Mesenchymal stem cell (in vitro differentiated cells and primary cell): ENCODE results near the gene ATP11C.

Experiments
- DNase-seq: peaks from one replicate; pipeline ENCODE4 v3.0.0-alpha.2; 2013
- H2AFZ ChIP-seq: one replicate; pipeline ENCODE4 v1.6.1; 2013; ENCODE audit warnings: low read depth, mild to moderate bottlenecking, control low read depth, inconsistent platforms, low read length, moderate library complexity
- H2AK5ac ChIP-seq: 2 replicates; pipeline ENCODE4 v1.6.1; 2013; ENCODE audit warnings: low read length, moderate library complexity, mild to moderate bottlenecking, inconsistent platforms; ENCODE audit not compliant: severe bottlenecking
- H2BK120ac ChIP-seq: one replicate; pipeline ENCODE4 v1.6.1; 2013; ENCODE audit warnings: low read depth, mild to moderate bottlenecking, inconsistent platforms, low read length, moderate library complexity
- H2BK12ac ChIP-seq, 2 experiments: one replicate each; pipeline ENCODE4 v1.6.1; 2013; ENCODE audit warnings: inconsistent platforms in 2 of 2, low read length in 2 of 2, mild to moderate bottlenecking in 2 of 2, moderate library complexity in 2 of 2, control low read depth in 1 of 2
- H2BK15ac ChIP-seq: one replicate; pipeline ENCODE4 v1.6.1; 2013; ENCODE audit warnings: mild to moderate bottlenecking, low read depth, inconsistent platforms; ENCODE audit not compliant: poor library complexity, severe bottlenecking
- H2BK5ac ChIP-seq: 2 replicates; pipeline ENCODE4 v1.6.1; 2013; ENCODE audit warnings: low read depth, mild to moderate bottlenecking, low read length, control low read depth, inconsistent platforms; ENCODE audit not compliant: poor library complexity, severe bottlenecking
- H3K14ac ChIP-seq, 2 experiments: one replicate each; pipeline ENCODE4 v1.6.1; 2013; ENCODE audit warnings: inconsistent platforms in 2 of 2, low read length in 2 of 2, control low read depth in 1 of 2, mild to moderate bottlenecking in 1 of 2, moderate library complexity in 1 of 2
- H3K18ac ChIP-seq, 2 experiments: one replicate each; pipeline ENCODE4 v1.6.1; 2013; ENCODE audit warnings: inconsistent platforms in 2 of 2, low read length in 2 of 2, control low read depth in 1 of 2, low read depth in 1 of 2, mild to moderate bottlenecking in 1 of 2
- H3K23ac ChIP-seq, 2 experiments: one replicate each; pipeline ENCODE4 v1.6.1; 2013; ENCODE audit warnings: inconsistent platforms in 2 of 2, low read length in 2 of 2, mild to moderate bottlenecking in 2 of 2, moderate library complexity in 2 of 2, control low read depth in 1 of 2
- H3K27ac ChIP-seq: 2 replicates; pipeline ENCODE4 v1.5.1; 2013; ENCODE audit warnings: mild to moderate bottlenecking, moderate library complexity, low read length, control low read depth, inconsistent platforms; ENCODE audit not compliant: poor library complexity, severe bottlenecking
- H3K27me3 ChIP-seq, 2 experiments: 2 replicates each; pipeline versions ENCODE4 v1.6.1 to v1.7.0; 2013; ENCODE audit warnings: low read length in 2 of 2, mild to moderate bottlenecking in 2 of 2, moderate library complexity in 2 of 2, control low read depth in 1 of 2, inconsistent platforms in 1 of 2; ENCODE audit not compliant: control insufficient read depth in 1 of 2, insufficient read depth in 1 of 2
- H3K36me3 ChIP-seq, 2 experiments: 2 replicates each; pipeline versions ENCODE4 v1.6.1 to v1.7.0; 2013; ENCODE audit warnings: low read length in 2 of 2, control low read depth in 1 of 2, inconsistent platforms in 1 of 2, low read depth in 1 of 2, mild to moderate bottlenecking in 1 of 2; ENCODE audit not compliant: insufficient read depth in 2 of 2, control insufficient read depth in 1 of 2
- H3K4ac ChIP-seq, 2 experiments: one replicate each; pipeline ENCODE4 v1.6.1; 2013; ENCODE audit warnings: inconsistent platforms in 2 of 2, low read length in 2 of 2, mild to moderate bottlenecking in 2 of 2, moderate library complexity in 2 of 2, control low read depth in 1 of 2, low read depth in 1 of 2
- H3K4me1 ChIP-seq: 2 replicates; pipeline ENCODE4 v1.6.1; 2013; ENCODE audit warnings: low read depth, low read length, control low read depth; ENCODE audit not compliant: control insufficient read depth, insufficient read depth
- H3K4me2 ChIP-seq: 2 replicates; pipeline ENCODE4 v1.6.1; 2013; ENCODE audit warnings: low read length, mild to moderate bottlenecking, inconsistent platforms; ENCODE audit not compliant: poor library complexity, severe bottlenecking
- H3K4me3 ChIP-seq, 2 experiments: 2 replicates each; pipeline versions ENCODE4 v1.5.1 to v1.7.0; 2013; ENCODE audit warnings: low read length in 2 of 2, mild to moderate bottlenecking in 2 of 2, control low read depth in 1 of 2, low read depth in 1 of 2; ENCODE audit not compliant: insufficient read depth in 1 of 2
- H3K79me1 ChIP-seq: replicated peaks from 2 replicates; pipeline ENCODE4 v1.6.1; 2013; ENCODE audit warnings: mild to moderate bottlenecking, control low read depth, low read length, inconsistent platforms; ENCODE audit not compliant: poor library complexity, severe bottlenecking
- H3K9ac ChIP-seq: 2 replicates; pipeline ENCODE4 v1.7.0; 2013; ENCODE audit warnings: mild to moderate bottlenecking, low read length, moderate library complexity
- H3K9me3 ChIP-seq: 2 replicates; pipeline ENCODE4 v1.7.0; 2013; ENCODE audit warnings: mild to moderate bottlenecking, low read length; ENCODE audit not compliant: control insufficient read depth
- H4K8ac ChIP-seq: one replicate; pipeline ENCODE4 v1.6.1; 2013; ENCODE audit warnings: inconsistent platforms, mild to moderate bottlenecking, low read length, moderate library complexity
- H4K91ac ChIP-seq: one replicate; pipeline ENCODE4 v1.6.1; 2013; ENCODE audit warnings: mild to moderate bottlenecking, low read length, inconsistent platforms
- WGBS: methylation state at CpG from one replicate; pipeline ENCODE4 v1.1.7; 2013; ENCODE audit warnings: mixed read lengths; 5-methylcytosine and 5-hydroxymethylcytosine counted together

Gene ATP11C

DNA sequence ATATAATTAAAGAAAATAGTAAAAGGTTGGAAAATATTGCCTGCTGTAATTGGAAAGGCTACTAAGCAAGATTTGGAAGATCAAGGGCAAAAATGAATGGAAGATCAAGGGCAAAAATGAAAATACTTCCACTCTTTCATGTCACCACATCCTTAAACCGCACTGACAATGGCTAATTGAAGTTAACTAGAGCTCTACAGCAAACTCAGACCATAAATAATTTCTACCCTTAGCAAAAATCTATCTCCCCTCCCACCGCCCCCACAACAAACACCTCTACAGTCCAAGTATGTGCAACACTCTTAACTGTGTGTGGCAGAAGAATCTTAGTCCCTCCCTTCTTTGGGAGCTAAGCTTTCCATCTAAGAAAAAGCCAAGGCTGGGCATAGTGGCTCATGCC lies 27.1 kb downstream of the ATP11C start:
- Histone ChIP-seq H3K4ac (no peak overlapping the region), H3K79me1 (peaks cover 5% of the 10 kb centered on the region), H2BK120ac (no peak overlapping the region), H3K9ac (no peak overlapping the region), H3K23ac (no peak overlapping the region), H4K8ac (no peak overlapping the region), H3K14ac (no peak overlapping the region), H3K36me3 (no peaks in the 10 kb centered on the region), H2BK5ac (no peak overlapping the region), H4K91ac (no peak overlapping the region), H3K4me3 (no peak overlapping the region), H2AFZ (no peak overlapping the region), H3K4me1 (no peaks in the 10 kb centered on the region), H2BK15ac (no peak overlapping the region), H2AK5ac (no peak overlapping the region), H3K27ac (no peak overlapping the region), H3K4me2 (no peak overlapping the region), H3K27me3 (no peaks in the 10 kb centered on the region), H3K18ac (no peak overlapping the region), H3K9me3 (no peaks in the 10 kb centered on the region), H2BK12ac (no peak overlapping the region)
- 95% methylated on average over 2 of the region's 2 CpGs for WGBS
- no peak for DNase-seq

DNA sequence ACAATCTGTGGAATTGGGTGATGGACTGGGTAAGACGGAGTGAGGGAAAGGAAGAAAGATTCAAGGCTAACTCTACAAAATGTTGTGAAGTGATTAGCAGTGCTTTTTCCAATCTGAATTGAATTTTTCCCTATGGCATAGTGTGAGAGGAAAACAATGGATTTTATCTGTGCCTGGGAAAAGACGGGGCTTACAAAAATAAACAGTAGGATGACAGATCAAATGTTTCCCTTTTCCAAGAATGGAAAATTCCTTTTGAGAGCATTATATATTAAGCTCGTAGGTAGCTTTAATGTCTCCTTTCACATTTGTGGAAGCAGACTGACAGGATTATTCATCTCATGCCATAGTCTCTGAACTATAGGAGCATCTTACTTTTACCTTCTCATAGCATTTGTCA lies 27.8 kb downstream of the ATP11C start:
- WGBS = 77% methylated on average over 1 of the region's 3 CpGs
- no peak overlapping the region for H3K9ac ChIP-seq

DNA sequence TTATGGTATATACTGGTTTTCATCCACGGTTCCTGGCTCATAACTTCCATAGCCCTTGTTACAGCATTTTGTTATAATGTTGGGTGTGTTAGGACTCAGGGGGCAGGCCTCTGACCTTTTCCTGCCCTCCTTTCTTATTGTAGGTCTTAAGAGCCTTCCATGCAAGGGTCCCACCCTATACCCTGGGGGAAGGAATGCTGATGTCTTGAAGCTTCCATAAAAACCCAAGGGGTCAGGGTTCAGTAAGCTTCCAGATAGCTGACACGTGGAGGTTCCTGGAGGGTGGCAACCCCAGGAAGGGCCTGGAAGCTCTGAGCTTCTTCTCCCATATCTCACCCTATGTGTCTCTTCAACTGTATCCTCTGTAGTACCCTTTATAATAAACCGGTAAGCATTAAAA lies 29.6 kb downstream of the ATP11C start:
- Histone ChIP-seq H3K9ac (no peak overlapping the region), H2AFZ (no peak overlapping the region), H2BK120ac (no peak overlapping the region), H3K18ac (no peak overlapping the region), H3K14ac (no peak overlapping the region), H4K8ac (no peak overlapping the region), H2BK12ac (no peak overlapping the region), H4K91ac (no peak overlapping the region), H3K36me3 (no peaks in the 10 kb centered on the region), H3K27ac (no peak overlapping the region), H3K4me1 (no peaks in the 10 kb centered on the region), H3K79me1 (peaks cover 3% of the 10 kb centered on the region), H3K9me3 (no peaks in the 10 kb centered on the region), H2BK15ac (no peak overlapping the region), H2BK5ac (no peak overlapping the region), H3K4me3 (no peak overlapping the region), H3K23ac (no peak overlapping the region), H3K4ac (no peak overlapping the region), H2AK5ac (no peak overlapping the region), H3K4me2 (no peak overlapping the region), H3K27me3 (no peaks in the 10 kb centered on the region)
- no peak for DNase-seq
- WGBS = no CpG with 5 or more reads among the region's 3 CpGs

More for the DNA sequence above, 27.8 kb downstream of the ATP11C start:
- H3K4me3 ChIP-seq = no peak overlapping the region
- H2AFZ ChIP-seq = no peak overlapping the region
- H4K8ac ChIP-seq = no peak overlapping the region
- H3K23ac ChIP-seq = no peak overlapping the region
- H2BK5ac ChIP-seq = no peak overlapping the region
- H3K27me3 ChIP-seq = no peaks in the 10 kb centered on the region
- H2BK12ac ChIP-seq = no peak overlapping the region
- no peak overlapping the region for H3K4me2 ChIP-seq
- H2BK15ac ChIP-seq = no peak overlapping the region
- no peak overlapping the region for H2BK120ac ChIP-seq
- no peak for DNase-seq
- H3K14ac ChIP-seq = no peak overlapping the region
- peaks cover 5% of the 10 kb centered on the region for H3K79me1 ChIP-seq
- no peaks in the 10 kb centered on the region for H3K36me3 ChIP-seq
- no peaks in the 10 kb centered on the region for H3K9me3 ChIP-seq
- no peak overlapping the region for H3K18ac ChIP-seq
- H4K91ac ChIP-seq = no peak overlapping the region
- H3K4ac ChIP-seq = no peak overlapping the region
- H3K27ac ChIP-seq = no peak overlapping the region
- H3K4me1 ChIP-seq = no peaks in the 10 kb centered on the region
- no peak overlapping the region for H2AK5ac ChIP-seq

DNA sequence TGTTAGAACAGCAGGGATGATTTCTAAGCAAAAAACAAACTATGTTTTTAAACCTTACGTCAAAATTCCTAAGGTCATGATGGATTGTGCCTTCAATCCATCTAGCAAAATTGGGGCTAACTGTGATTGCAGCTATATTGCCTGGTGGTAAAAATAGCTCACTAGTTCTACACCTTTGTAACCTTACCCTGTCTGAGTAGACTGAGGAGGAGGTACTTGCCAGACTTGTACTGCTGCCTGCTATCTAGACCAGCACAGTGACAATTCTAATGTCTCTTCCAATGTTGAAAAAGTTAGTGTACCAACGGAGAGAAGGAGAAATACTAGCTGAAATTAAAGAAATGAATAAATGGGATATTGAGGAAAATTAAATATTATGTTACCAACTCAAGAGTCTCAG lies 30.3 kb downstream of the ATP11C start:
- H3K27me3 ChIP-seq = no peaks in the 10 kb centered on the region
- H3K27ac ChIP-seq = no peak overlapping the region
- no peak overlapping the region for H3K18ac ChIP-seq
- DNase-seq = no peak
- WGBS = 100% methylated on average over 1 of the region's 2 CpGs
- H2BK15ac ChIP-seq = no peak overlapping the region
- no peak overlapping the region for H3K9ac ChIP-seq
- H3K4me2 ChIP-seq = no peak overlapping the region
- no peak overlapping the region for H4K8ac ChIP-seq
- H3K4me1 ChIP-seq = no peaks in the 10 kb centered on the region
- H3K4me3 ChIP-seq = no peak overlapping the region
- no peak overlapping the region for H2BK12ac ChIP-seq
- H3K14ac ChIP-seq = no peak overlapping the region
- H3K79me1 ChIP-seq = peaks cover 3% of the 10 kb centered on the region
- H3K36me3 ChIP-seq = no peaks in the 10 kb centered on the region
- no peak overlapping the region for H3K4ac ChIP-seq
- H2BK120ac ChIP-seq = no peak overlapping the region
- H2BK5ac ChIP-seq = no peak overlapping the region
- no peak overlapping the region for H2AK5ac ChIP-seq
- H4K91ac ChIP-seq = no peak overlapping the region
- H2AFZ ChIP-seq = no peak overlapping the region
- no peaks in the 10 kb centered on the region for H3K9me3 ChIP-seq
- no peak overlapping the region for H3K23ac ChIP-seq
